PC-9 (cell line): ENCODE data around the gene S100PBP. TPM values are rescaled to one million over a fixed set of nuclear protein-coding genes. Genes with fewer than 3 reads are reported as not detected.

ENCODE experiments used
- BruUV-seq: library from RNA; stranded (reverse); fragments of 400-500 nt; replicated peaks from 2 replicates; lab custom pipeline; 2021; lab: Mats Ljungman, UMichigan
- CTCF ChIA-PET: fragments of 300-600 bp; sonication (Branson Sonifier 250); formaldehyde crosslinking; loops from one replicate; lab custom pipeline; 2022; ENCODE audit warnings: antibody characterized with exemption; lab: Charles Lee
- POLR2A ChIA-PET: fragments of 300-600 bp; sonication (Branson Sonifier 250); formaldehyde crosslinking; loops from one replicate; lab custom pipeline; 2022; ENCODE audit warnings: antibody characterized with exemption; ENCODE audit not compliant: unreplicated experiment; lab: Charles Lee
- DNase-seq, 2 experiments: peaks; one replicate each; pipeline versions ENCODE4 v3.0.0 to v3.0.0-alpha.2; 2015 to 2022; ENCODE audit warnings: mixed read lengths in 1 of 2
- H2AFZ ChIP-seq: fragments of 200-600 bp; sonication (generic); 2 replicates; pipeline ENCODE4 v1.8.1; 2017; ENCODE audit warnings: antibody characterized with exemption
- H3F3A ChIP-seq: fragments of 200-600 bp; sonication (generic); 2 replicates; pipeline ENCODE4 v1.8.1; 2017; ENCODE audit warnings: antibody characterized with exemption, mild to moderate bottlenecking, low read depth; ENCODE audit not compliant: insufficient read depth
- H3K27ac ChIP-seq: fragments of 200-600 bp; sonication (generic); 2 replicates; pipeline ENCODE4 v1.6.1; 2016; ENCODE audit warnings: mixed run types
- H3K27me3 ChIP-seq: fragments of 200-600 bp; sonication (generic); 2 replicates; pipeline ENCODE4 v1.6.1; 2016; ENCODE audit warnings: low read depth, mixed run types; ENCODE audit not compliant: insufficient read depth
- H3K36me3 ChIP-seq: fragments of 200-600 bp; sonication (generic); 2 replicates; pipeline ENCODE4 v1.6.1; 2016; ENCODE audit warnings: low read depth, mixed run types
- H3K4me1 ChIP-seq: fragments of 200-600 bp; sonication (generic); replicated peaks from 2 replicates; pipeline ENCODE4 v1.6.1; 2016; ENCODE audit warnings: mixed run types; ENCODE audit not compliant: insufficient read depth
- H3K4me2 ChIP-seq: fragments of 200-600 bp; sonication (generic); 2 replicates; pipeline ENCODE4 v1.6.1; 2017; ENCODE audit warnings: mixed run types
- H3K4me3 ChIP-seq: fragments of 200-600 bp; sonication (generic); 2 replicates; pipeline ENCODE4 v1.6.1; 2016; ENCODE audit warnings: mixed run types
- H3K79me2 ChIP-seq: fragments of 200-600 bp; sonication (generic); 2 replicates; pipeline ENCODE4 v1.6.1; 2017; ENCODE audit warnings: low read depth, mixed run types
- H3K9me2 ChIP-seq: fragments of 200-600 bp; sonication (generic); 2 replicates; pipeline ENCODE4 v1.8.1; 2017; ENCODE audit warnings: mild to moderate bottlenecking; ENCODE audit not compliant: insufficient read depth
- H3K9me3 ChIP-seq: fragments of 200-600 bp; sonication (generic); 2 replicates; pipeline ENCODE4 v1.8.1; 2016; ENCODE audit warnings: low read depth; ENCODE audit not compliant: insufficient read depth
- H4K20me1 ChIP-seq: fragments of 200-600 bp; sonication (generic); 2 replicates; pipeline ENCODE4 v1.8.1; 2017; ENCODE audit not compliant: insufficient read depth
- EZH2 ChIP-seq: fragments of 200-600 bp; sonication (generic); IDR thresholded peaks from 2 replicates; pipeline ENCODE4 v1.8.0; 2017; ENCODE audit warnings: antibody characterized with exemption, low read depth
- intact Hi-C: fragments of 100-400 bp; cut with micrococcal nuclease; formaldehyde crosslinking; loops from one replicate; pipeline ENCODE4 v1.10.0; 2022; ENCODE audit not compliant: unreplicated experiment
- total RNA-seq: library from RNA; stranded (reverse); gene quantifications from 2 replicates; pipeline ENCODE4 v1.2.3, GENCODE V29; 2021
- TF ChIP-seq, protein P1 (sequence below): fragments of 200-600 bp; sonication (generic); conservative IDR thresholded peaks from 2 replicates; pipeline ENCODE4 v1.6.1; 2017; ENCODE audit warnings: mixed run types, antibody characterized with exemption, mild to moderate bottlenecking, moderate library complexity

The S100PBP gene
- total RNA-seq, 1 experiment from 2014 or later = 42.4 TPM

- Histone ChIP-seq H3K27ac (peak overlapping the region; percentile 17), H4K20me1 (peaks cover 66% of the 10 kb centered on the region), H3K9me3 (no peaks in the 10 kb centered on the region), H2AFZ (no peak overlapping the region), H3K79me2 (peaks cover 93% of the 10 kb centered on the region), H3K4me3 (peak overlapping the region; percentile 99; the same call in 1 of the 2 replicates), H3F3A (peaks cover 16% of the 10 kb centered on the region; the same call in 1 of the 2 replicates), H3K4me2 (peak overlapping the region; percentile 98), H3K36me3 (peaks cover 58% of the 10 kb centered on the region), H3K27me3 (no peaks in the 10 kb centered on the region), H3K9me2 (no peaks in the 10 kb centered on the region), H3K4me1 (peaks cover 33% of the 10 kb centered on the region)
- TF ChIP-seq, protein P1, sequence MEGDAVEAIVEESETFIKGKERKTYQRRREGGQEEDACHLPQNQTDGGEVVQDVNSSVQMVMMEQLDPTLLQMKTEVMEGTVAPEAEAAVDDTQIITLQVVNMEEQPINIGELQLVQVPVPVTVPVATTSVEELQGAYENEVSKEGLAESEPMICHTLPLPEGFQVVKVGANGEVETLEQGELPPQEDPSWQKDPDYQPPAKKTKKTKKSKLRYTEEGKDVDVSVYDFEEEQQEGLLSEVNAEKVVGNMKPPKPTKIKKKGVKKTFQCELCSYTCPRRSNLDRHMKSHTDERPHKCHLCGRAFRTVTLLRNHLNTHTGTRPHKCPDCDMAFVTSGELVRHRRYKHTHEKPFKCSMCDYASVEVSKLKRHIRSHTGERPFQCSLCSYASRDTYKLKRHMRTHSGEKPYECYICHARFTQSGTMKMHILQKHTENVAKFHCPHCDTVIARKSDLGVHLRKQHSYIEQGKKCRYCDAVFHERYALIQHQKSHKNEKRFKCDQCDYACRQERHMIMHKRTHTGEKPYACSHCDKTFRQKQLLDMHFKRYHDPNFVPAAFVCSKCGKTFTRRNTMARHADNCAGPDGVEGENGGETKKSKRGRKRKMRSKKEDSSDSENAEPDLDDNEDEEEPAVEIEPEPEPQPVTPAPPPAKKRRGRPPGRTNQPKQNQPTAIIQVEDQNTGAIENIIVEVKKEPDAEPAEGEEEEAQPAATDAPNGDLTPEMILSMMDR = no peak
- no peak for TF ChIP-seq EZH2
- CTCF ChIA-PET = no interaction called here
- POLR2A ChIA-PET = no interaction called here
- intact Hi-C loops = loop anchor here (10.0 kb wide), 1 partner anchor 191 kb away; no protein-coding TSS in a partner anchor
- DNase-seq = no peak
- BruUV-seq = no TSS peak
Measured at GRCh38 chr1:32813941-32814739, 3.3 kb upstream of the S100PBP start.

DNA sequence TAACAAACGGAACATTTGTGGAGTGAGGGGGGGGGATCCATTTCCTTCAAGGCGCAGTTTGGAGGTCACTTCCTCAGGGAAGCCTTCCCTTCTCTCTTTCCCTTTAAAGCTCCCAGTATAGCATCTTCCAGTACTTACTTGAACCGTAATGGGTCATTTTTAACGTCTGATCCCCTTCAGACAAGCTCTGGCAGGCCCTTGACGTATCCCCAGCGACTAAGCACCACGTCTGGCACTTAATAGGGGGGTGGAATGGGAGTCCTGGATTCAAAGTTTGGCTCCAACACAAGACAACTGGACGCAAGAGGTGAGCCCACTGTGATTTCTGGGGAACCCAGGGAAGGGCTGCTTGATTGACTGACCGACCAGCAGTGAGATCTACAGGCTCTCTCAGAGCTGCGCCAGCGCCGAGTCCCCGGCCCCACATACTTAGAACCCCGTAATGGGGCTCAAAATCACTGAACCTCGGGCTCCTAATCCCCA, 736 bp upstream of the S100PBP start:
- POLR2A ChIA-PET = interaction anchor here (0.6 kb wide), 1 partner anchor 28 kb away, joined by 13 read pairs; no protein-coding TSS in a partner anchor
- no peak overlapping the region for H2AFZ ChIP-seq
- peak overlapping the region; percentile 98 for H3K4me2 ChIP-seq
- no peak for DNase-seq
- CTCF ChIA-PET = no interaction called here
- no peaks in the 10 kb centered on the region for H3K9me3 ChIP-seq
- peaks cover 10% of the 10 kb centered on the region; the same call in 1 of the 2 replicates for H3F3A ChIP-seq
- H3K9me2 ChIP-seq = no peaks in the 10 kb centered on the region
- BruUV-seq = TSS peak; percentile 41
- H3K79me2 ChIP-seq = peaks cover 94% of the 10 kb centered on the region
- H4K20me1 ChIP-seq = peaks cover 40% of the 10 kb centered on the region
- no peaks in the 10 kb centered on the region for H3K27me3 ChIP-seq
- intact Hi-C loops = loop anchor here (1.0 to 10.0 kb wide), 6 partner anchors 18 to 422 kb away; partner anchors contain the start of genes BSDC1 and RBBP4
- peak overlapping the region; percentile 99 for H3K4me3 ChIP-seq
- H3K4me1 ChIP-seq = peaks cover 38% of the 10 kb centered on the region
- peaks cover 36% of the 10 kb centered on the region for H3K36me3 ChIP-seq
- peak overlapping the region; percentile 89 for H3K27ac ChIP-seq
- TF ChIP-seq EZH2 = no peak
- TF ChIP-seq, protein P1 = no peak

DNA sequence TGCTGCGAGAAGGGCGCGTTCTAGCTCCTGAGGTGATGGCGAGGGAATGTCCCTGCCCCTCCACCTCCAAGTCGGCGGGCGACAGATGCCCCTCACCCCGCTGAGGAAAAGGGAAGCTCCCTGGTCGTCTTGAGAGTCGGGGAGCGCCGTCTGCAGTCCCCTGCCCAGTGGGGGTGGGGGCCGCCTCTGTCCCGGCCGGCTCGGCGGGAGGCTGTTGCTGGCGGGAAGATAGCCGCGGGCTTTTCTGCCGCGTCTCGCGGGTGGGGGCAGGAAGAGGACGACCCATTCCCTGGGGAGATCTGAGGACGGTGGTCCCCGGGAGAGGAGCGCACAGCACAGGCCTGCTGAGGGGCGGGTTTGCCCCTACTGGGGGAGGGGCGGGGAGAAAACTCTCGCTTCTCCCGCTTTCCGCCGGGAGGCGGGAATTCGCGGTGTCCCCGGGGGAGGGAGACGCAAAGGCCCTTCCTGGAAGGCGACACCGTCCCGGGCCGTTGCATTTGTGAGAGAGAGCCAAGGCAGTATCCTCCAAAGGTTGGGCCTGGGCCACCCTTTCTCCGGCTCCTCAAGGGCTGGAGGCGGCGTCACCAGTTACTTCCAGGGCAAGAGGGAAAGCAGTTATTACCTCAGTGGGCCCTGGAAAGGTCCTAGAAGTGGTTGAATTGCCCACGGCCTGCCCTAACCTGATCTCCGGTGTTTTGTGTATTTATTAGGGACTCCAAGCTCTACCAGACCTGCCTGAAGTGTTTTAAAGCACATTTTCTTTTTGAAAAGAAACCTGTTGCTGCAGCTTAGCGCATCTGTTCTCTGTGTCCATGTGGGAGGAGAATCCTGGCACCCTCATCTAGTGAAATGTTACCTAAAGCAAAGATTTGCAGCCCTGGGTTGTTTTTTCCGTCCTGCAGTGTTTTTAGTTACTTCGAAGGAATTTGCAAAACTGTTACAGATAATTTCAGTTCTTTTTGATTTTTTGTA, 648 bp downstream of the S100PBP start:
- Histone ChIP-seq H3K4me2 (peak overlapping the region; percentile 84), H2AFZ (peak overlapping the region; percentile 89), H3K79me2 (peaks cover 88% of the 10 kb centered on the region), H3K27me3 (no peaks in the 10 kb centered on the region), H3K4me3 (peak overlapping the region; percentile 99), H3F3A (peaks cover 9% of the 10 kb centered on the region; the same call in 1 of the 2 replicates), H3K27ac (peak overlapping the region; percentile 48), H3K9me2 (no peaks in the 10 kb centered on the region), H3K36me3 (peaks cover 28% of the 10 kb centered on the region), H3K4me1 (peaks cover 37% of the 10 kb centered on the region), H3K9me3 (no peaks in the 10 kb centered on the region), H4K20me1 (peaks cover 26% of the 10 kb centered on the region)
- intact Hi-C loops = loop anchor here (1.0 to 10.0 kb wide), 5 partner anchors 37 to 424 kb away; partner anchors contain the start of genes BSDC1 and RBBP4
- CTCF ChIA-PET = no interaction called here
- TSS peak; percentile 45 for BruUV-seq
- DNase-seq = peak; percentile 57 to 76
- POLR2A ChIA-PET = no interaction called here
- TF ChIP-seq, protein P1 = no peak
- no peak for TF ChIP-seq EZH2
